DOHH2 (cell line): ENCODE measurements around the gene C9orf50.

ENCODE experiments used
- H3F3A ChIP-seq: fragments of 200-600 bp; sonication (generic), shearing (Covaris generic); 2 replicates; pipeline ENCODE4 v1.6.0; 2016; ENCODE audit warnings: antibody characterized with exemption, mild to moderate bottlenecking; ENCODE audit not compliant: control insufficient read depth, insufficient read depth
- H3K27ac ChIP-seq: fragments of 200-600 bp; sonication (generic); 2 replicates; pipeline ENCODE4 v1.5.1; 2014; ENCODE audit warnings: low read depth, mild to moderate bottlenecking, low read length, moderate library complexity
- H3K27me3 ChIP-seq: fragments of 200-600 bp; sonication (generic); 2 replicates; pipeline ENCODE4 v1.6.1; 2014; ENCODE audit warnings: mild to moderate bottlenecking, low read length, mixed read lengths; ENCODE audit not compliant: control insufficient read depth
- H3K36me3 ChIP-seq: fragments of 200-600 bp; sonication (generic); 2 replicates; pipeline ENCODE4 v1.6.1; 2014; ENCODE audit warnings: mild to moderate bottlenecking, low read length, moderate library complexity, mixed read lengths; ENCODE audit not compliant: control insufficient read depth
- H3K4me1 ChIP-seq: fragments of 200-600 bp; sonication (generic); 2 replicates; pipeline ENCODE4 v1.6.1; 2014; ENCODE audit warnings: mild to moderate bottlenecking, low read length, mixed read lengths; ENCODE audit not compliant: control insufficient read depth
- H3K4me2 ChIP-seq: fragments of 200-600 bp; sonication (generic); 2 replicates; pipeline ENCODE4 v1.6.0; 2014; ENCODE audit warnings: mild to moderate bottlenecking, low read length, moderate library complexity
- H3K4me3 ChIP-seq: fragments of 200-600 bp; sonication (generic); 2 replicates; pipeline ENCODE4 v1.5.1; 2014; ENCODE audit warnings: mild to moderate bottlenecking, low read length, mixed read lengths
- H3K79me2 ChIP-seq: fragments of 200-600 bp; sonication (generic); 2 replicates; pipeline ENCODE4 v1.6.1; 2014; ENCODE audit warnings: mild to moderate bottlenecking, low read length, mixed read lengths; ENCODE audit not compliant: control insufficient read depth
- H3K9me2 ChIP-seq: fragments of 200-600 bp; sonication (generic); replicated peaks from 2 replicates; pipeline ENCODE4 v1.6.1; 2014; ENCODE audit warnings: mild to moderate bottlenecking, low read length, mixed read lengths; ENCODE audit not compliant: control insufficient read depth
- H3K9me3 ChIP-seq: fragments of 200-600 bp; sonication (generic); 2 replicates; pipeline ENCODE4 v1.6.1; 2014; ENCODE audit warnings: antibody characterized with exemption, low read length, mixed read lengths; ENCODE audit not compliant: control insufficient read depth, insufficient read depth
- H4K20me1 ChIP-seq: fragments of 200-600 bp; sonication (generic); 2 replicates; pipeline ENCODE4 v1.6.0; 2014; ENCODE audit warnings: low read depth, mild to moderate bottlenecking, antibody characterized with exemption, low read length, moderate library complexity; ENCODE audit not compliant: control insufficient read depth, insufficient read depth
- CTCF ChIP-seq: fragments of 200-600 bp; sonication (generic); IDR thresholded peaks from one replicate; pipeline ENCODE4 v1.5.1; 2014; ENCODE audit warnings: antibody characterized with exemption, mild to moderate bottlenecking, low read depth, low read length; ENCODE audit not compliant: poor library complexity, severe bottlenecking
- EZH2phosphoT487 ChIP-seq: fragments of 200-600 bp; sonication (generic); IDR thresholded peaks from 2 replicates; pipeline ENCODE4 v1.6.1; 2017; ENCODE audit warnings: borderline replicate concordance, mild to moderate bottlenecking, antibody characterized with exemption, low read length, moderate library complexity, mixed read lengths

The C9orf50 gene

GRCh38 chr9:129620669-129621295, at the start of gene C9orf50:
TSS of gene C9orf50 (minus strand) at chr9:129621101. CDS start at chr9:129620574, 527 bp downstream.
- H3K27me3 ChIP-seq: peaks cover 31% of the 10 kb centered on the region
- H3K36me3 ChIP-seq: no peaks in the 10 kb centered on the region
- peaks cover 19% of the 10 kb centered on the region for H3K4me1 ChIP-seq
- H4K20me1 ChIP-seq: no peaks in the 10 kb centered on the region
- H3K27ac ChIP-seq: no peak within 1 kb of the TSS
- H3K4me2 ChIP-seq: peak within 1 kb of the TSS; percentile 40
- TF ChIP-seq CTCF (no peak), EZH2phosphoT487 (no peak)
- no peak within 1 kb of the TSS; the same call in 1 of the 2 replicates for H3K4me3 ChIP-seq
- H3K9me2 ChIP-seq: no peaks in the 10 kb centered on the region
- H3K9me3 ChIP-seq: no peaks in the 10 kb centered on the region
- H3K79me2 ChIP-seq: no peaks in the 10 kb centered on the region
- H3F3A ChIP-seq: peaks cover 9% of the 10 kb centered on the region

DNA sequence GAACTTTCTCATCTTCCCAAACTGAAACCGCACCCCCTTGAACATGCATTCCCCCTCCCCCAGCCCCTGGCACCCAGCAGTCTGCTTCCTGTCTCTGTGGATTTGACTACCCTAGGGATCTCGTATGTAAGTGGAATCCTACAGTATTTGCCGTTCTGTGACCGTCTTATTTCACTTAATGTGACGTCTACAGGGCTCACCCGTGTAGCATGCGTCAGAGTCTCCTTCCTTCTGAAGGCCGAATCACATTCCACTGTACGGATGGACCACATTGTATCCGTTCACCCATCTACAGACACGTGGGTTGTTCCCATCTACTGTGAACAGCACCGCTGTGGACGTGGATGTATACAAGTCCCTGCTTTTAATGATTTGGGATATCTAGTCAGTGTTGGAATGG, 49.0 kb upstream of the C9orf50 start:
- no peak for TF ChIP-seq CTCF
- no peak for TF ChIP-seq EZH2phosphoT487
- H3K27me3 ChIP-seq: no peaks in the 10 kb centered on the region
- H3K4me1 ChIP-seq: no peaks in the 10 kb centered on the region
- H3K79me2 ChIP-seq: no peaks in the 10 kb centered on the region
- H3F3A ChIP-seq: no peaks in the 10 kb centered on the region
- no peaks in the 10 kb centered on the region for H4K20me1 ChIP-seq
- H3K4me3 ChIP-seq: no peak overlapping the region
- H3K9me3 ChIP-seq: no peaks in the 10 kb centered on the region
- no peak overlapping the region for H3K27ac ChIP-seq
- H3K36me3 ChIP-seq: no peaks in the 10 kb centered on the region
- no peaks in the 10 kb centered on the region for H3K9me2 ChIP-seq
- no peak overlapping the region for H3K4me2 ChIP-seq

DNA sequence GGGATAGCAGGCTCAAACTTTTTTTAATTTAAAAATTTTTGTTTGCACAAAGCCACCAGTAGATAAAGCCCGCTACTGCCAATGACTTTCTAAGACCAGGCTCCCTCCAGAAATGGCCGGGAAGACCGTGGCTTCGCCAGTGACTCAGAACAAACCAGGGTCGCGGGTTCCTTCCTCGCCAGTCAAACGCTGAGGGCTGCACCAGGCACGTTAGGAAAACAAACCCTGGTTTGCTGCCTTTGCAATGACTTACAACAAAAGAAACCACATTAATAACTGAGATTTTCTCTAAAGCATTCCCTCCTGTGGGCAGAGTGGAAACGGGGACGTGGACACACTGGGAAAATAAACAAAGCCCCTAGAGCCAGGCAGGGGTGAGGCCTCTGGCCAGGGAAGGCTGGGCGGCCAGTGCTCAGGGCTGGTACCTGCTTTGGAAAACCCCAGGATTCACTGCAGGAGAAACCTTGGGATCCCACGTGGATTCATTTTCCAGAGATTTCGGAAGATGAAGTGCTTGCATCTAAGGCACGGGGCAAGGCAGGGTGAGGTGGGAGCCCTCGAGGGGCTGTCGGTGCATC, 48.3 kb upstream of the C9orf50 start:
- Histone ChIP-seq H3K9me3 (no peaks in the 10 kb centered on the region), H4K20me1 (no peaks in the 10 kb centered on the region), H3K27ac (no peak overlapping the region), H3K79me2 (no peaks in the 10 kb centered on the region), H3K9me2 (no peaks in the 10 kb centered on the region), H3K4me1 (no peaks in the 10 kb centered on the region), H3F3A (no peaks in the 10 kb centered on the region), H3K4me2 (no peak overlapping the region), H3K27me3 (no peaks in the 10 kb centered on the region), H3K36me3 (no peaks in the 10 kb centered on the region), H3K4me3 (no peak overlapping the region)
- TF ChIP-seq CTCF (no peak), EZH2phosphoT487 (no peak)
